Measurements from ENCODE around the gene BHLHE40. TPM values are rescaled to one million over a fixed set of nuclear protein-coding genes. Genes with fewer than 3 reads are reported as not detected.

The BHLHE40 gene
- total RNA-seq, 1 donor = 22.9 TPM

DNA sequence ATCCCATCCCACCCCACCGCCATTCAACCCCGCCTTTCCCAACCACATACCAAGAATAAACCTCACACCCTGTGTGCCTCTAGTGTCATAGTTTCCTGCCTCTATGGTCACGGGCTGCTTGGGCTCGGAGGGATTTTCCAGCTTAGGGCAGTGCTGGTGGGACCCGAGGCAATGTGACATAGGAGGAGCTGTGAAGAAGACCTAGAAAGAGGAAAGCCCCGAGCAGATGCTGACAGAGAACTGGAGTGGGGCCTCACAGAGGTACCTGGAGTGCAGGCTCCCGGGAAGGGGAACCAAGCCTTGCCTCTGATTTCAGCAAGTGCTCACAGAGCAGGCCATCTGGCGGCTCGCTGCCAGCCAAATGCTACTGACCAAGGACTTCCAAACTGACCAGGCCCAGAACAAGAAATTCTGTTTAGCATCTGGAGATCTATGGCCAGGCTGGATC lies 27.5 kb downstream of the BHLHE40 start:
- no peak for DNase-seq (ENCODE audit: low read depth)
- no peak overlapping the region for H3K4me3 ChIP-seq (ENCODE audit: low read depth, low read length)
- TF ChIP-seq, protein P1, sequence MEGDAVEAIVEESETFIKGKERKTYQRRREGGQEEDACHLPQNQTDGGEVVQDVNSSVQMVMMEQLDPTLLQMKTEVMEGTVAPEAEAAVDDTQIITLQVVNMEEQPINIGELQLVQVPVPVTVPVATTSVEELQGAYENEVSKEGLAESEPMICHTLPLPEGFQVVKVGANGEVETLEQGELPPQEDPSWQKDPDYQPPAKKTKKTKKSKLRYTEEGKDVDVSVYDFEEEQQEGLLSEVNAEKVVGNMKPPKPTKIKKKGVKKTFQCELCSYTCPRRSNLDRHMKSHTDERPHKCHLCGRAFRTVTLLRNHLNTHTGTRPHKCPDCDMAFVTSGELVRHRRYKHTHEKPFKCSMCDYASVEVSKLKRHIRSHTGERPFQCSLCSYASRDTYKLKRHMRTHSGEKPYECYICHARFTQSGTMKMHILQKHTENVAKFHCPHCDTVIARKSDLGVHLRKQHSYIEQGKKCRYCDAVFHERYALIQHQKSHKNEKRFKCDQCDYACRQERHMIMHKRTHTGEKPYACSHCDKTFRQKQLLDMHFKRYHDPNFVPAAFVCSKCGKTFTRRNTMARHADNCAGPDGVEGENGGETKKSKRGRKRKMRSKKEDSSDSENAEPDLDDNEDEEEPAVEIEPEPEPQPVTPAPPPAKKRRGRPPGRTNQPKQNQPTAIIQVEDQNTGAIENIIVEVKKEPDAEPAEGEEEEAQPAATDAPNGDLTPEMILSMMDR (IDR thresholded peaks at IDR 0.05; ENCODE audit: insufficient read depth, low read length) = no peak

DNA sequence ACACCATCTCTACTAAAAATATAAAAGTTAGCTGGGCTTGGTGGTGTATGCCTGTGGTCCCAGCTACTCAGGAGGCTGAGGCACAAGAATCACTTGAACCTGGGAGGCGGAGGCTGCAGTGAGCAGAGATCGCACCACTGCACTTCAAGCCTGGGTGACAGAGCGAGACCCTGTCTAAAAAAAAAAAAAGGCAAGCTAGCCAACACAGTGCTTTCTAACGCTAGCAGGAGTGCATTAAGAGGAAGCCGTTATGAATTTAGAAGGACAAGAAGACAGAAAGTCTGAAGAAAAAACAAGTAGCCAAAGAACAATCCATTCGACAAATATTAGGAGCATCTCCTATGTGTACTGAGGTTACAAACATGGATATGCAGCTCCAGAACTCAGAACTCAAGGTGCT lies 28.6 kb downstream of the BHLHE40 start:
- DNase-seq (ENCODE audit: low read depth) = no peak
- TF ChIP-seq, protein P1 (IDR thresholded peaks at IDR 0.05; ENCODE audit: insufficient read depth, low read length) = no peak
- H3K4me3 ChIP-seq (ENCODE audit: low read depth, low read length) = no peak overlapping the region

DNA sequence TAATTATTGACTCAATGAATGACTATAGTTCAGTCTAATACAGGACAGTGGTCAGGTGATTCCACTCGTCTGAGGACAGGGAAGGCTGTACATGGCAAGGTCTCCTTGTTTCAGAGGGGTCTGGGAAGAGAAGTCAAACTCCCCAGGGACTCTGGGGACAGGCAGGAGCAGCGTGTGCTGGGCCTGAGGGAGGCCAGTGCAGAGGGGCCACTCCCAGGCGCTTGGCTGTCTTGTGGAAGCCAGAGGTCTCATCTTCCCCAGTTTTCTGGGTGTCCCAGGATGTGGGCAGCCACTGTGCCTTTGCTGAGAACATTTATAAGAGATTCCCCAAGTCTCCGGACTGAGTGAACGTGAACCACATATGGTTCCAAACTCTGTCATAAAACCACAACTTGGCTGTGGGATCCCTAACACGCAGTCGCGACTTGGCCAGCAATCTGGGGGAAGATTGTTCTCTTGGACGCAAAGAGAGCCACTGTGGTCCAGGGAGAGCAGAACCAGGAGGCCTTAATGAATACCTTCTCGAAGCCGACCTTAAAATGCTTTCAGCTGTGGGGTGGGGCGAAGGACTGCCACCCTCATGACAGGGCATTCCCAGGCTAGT lies 30.4 kb downstream of the BHLHE40 start:
- no peak for DNase-seq (ENCODE audit: low read depth)
- TF ChIP-seq, protein P1 (IDR thresholded peaks at IDR 0.05; ENCODE audit: insufficient read depth, low read length) = no peak
- no peak overlapping the region for H3K4me3 ChIP-seq (ENCODE audit: low read depth, low read length)

DNA sequence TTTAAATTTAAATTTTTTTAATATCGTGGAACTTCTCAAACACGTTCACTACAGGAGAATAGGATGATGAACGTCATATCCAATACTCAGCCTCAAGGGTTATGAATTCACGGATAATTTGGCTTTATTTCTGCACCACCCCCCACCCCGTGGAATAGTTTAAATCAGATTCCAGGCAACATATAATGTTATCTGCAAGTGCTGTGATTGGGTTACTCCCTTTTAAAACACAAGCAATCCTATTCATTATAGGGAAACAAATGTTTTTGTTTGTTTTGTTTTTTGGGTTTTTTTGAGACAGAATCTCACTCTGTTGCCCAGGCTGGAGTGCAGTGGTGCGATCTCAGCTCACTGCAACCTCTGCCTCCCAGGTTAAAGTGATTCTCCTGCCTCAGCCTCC lies 30.9 kb downstream of the BHLHE40 start:
- TF ChIP-seq, protein P1 (IDR thresholded peaks at IDR 0.05; ENCODE audit: insufficient read depth, low read length) = no peak
- H3K4me3 ChIP-seq (ENCODE audit: low read depth, low read length) = no peak overlapping the region
- no peak for DNase-seq (ENCODE audit: low read depth)

DNA sequence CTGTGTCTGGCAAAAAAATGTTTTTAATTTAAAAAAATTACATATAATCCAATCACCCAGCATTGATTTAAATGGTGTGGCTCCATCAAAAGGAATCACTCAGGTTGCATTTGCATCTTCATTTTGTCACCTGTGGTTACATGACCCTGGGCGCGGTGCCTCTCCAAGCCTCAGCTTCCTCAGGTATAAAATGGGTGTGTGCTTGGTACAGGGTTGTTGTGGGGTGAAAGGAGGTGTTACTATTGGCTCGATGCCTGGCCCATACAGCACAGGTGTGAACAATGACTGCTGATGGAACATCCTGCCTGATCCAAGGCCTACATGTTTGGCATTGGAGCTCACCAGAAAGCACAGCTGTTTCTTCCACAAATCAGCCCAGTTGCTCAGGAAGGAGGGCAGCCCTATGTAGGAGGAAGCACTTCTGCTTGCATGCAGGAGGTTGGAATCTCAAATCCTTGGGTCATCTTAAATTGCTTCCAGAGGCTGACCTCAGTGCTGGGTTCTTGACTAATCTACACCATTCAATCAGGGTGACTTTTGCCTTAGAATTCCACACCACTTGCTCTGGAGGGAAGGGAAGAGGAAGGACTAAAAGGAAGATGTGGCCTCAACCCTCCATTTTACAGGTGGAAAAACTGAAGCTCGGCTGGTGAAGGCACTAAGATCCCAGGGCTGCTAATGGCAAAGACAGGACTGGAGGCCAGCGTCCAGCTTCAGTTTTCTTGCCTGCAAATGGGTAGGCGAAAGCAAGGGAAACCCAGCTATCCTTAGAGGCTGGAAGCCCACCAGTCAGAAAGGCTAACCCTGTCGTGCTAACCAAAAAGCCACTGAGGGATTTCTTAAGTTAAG lies 31.7 kb downstream of the BHLHE40 start:
- H3K4me3 ChIP-seq (ENCODE audit: low read depth, low read length) = no peak overlapping the region
- no peak for DNase-seq (ENCODE audit: low read depth)
- TF ChIP-seq, protein P1 (IDR thresholded peaks at IDR 0.05; ENCODE audit: insufficient read depth, low read length) = no peak

DNA sequence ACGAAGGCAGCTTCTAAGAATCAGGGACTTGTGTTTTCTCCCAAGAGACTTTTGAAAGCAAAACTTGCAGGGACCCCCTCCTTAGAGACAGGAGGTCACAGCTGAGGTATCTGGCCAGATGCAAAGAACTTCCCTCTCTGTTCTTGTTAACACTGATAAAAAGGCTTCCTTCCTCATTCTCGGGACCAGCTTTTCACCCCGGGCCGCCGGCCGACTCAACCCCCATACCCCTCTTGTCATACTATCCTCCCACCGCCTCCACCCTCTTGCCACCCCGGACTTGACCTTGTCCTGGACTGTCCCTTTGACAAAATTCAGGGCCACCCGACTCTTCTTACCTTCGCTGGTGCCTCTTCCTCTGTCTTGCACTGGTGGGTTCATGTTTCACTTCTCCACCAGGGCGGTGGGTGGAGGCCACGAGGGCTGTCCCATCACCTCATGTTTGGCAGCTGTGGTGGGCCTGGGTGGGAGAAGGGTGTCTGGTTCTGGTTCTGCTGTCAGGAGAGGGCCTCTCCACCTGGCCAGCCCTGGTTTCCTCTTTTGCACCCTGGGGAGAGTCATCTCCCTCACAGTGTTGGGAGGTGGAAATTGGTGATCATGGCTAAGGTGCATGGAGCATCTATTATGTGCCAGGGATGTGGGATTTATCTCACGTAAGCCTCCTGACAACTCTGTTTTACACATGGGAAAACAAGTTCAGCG lies 32.5 kb downstream of the BHLHE40 start:
- H3K4me3 ChIP-seq (ENCODE audit: low read depth, low read length) = no peak overlapping the region
- TF ChIP-seq, protein P1 (IDR thresholded peaks at IDR 0.05; ENCODE audit: insufficient read depth, low read length) = no peak
- DNase-seq (ENCODE audit: low read depth) = no peak
